ENCODE results near the gene NRG2. TPM values are rescaled to one million over a fixed set of nuclear protein-coding genes. Genes with fewer than 3 reads are reported as not detected.

Gene NRG2
- total RNA-seq, 3 donors from 2014 or later (not counting 1 experiment from before 2014, with no cell fraction given), result 0.21 to 0.50 (median 0.40) TPM

DNA sequence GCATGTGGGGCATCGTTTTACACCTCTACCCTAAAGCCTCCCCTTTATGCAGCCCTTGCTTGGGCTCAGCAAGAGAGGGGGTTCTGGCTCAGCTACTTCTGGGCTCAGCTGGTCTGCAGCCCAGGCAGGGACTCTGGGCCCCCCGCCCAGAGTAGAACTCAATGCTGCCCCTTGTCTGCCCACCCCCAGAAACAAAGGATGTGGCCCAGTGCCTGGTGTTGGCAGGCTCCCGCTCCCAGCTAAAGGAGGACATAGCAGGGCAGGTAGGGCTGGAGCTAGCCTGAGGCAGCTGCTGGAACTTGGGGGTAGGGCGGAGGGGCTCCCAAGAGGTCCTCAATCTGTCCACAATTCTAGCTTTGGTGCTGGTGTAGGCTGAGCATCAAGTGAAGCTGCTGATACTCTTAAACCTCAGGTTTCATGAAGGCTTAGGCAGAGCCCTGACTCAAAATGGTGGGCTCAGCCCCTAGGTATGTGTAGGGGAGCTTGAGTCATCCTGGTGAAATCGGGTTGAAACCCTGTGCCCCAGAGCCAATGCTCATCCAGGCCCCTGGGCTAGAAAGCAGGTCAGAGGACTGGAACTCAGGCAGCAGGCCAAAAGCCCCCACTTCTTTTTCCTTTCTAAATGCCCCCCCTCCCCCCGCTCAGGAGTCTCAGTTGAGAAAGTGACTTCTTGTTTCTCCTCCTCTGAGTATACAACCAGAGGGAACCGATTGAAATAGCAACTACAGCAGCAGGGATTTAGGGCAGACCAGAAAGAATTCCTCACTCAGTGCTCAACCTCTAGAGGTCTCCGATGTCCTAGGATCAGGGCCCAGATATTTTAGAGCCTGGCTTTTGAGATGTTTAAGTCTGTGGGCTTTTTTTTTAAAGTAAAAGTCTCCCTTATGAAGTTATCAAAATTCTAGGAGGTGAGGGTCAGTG lies 236.1 kb downstream of the NRG2 start:
- no peaks in the 10 kb centered on the region for H3K9me3 Mint-ChIP-seq
- no peak overlapping the region for H3K27ac Mint-ChIP-seq
- H3K36me3 Mint-ChIP-seq, result no peaks in the 10 kb centered on the region
- Histone ChIP-seq H3K4me3 (ENCODE audit: low read length) (no peak overlapping the region), H3K4me1 (ENCODE audit: control insufficient read depth, insufficient read depth, low read length) (no peaks in the 10 kb centered on the region), H3K36me3 (ENCODE audit: control insufficient read depth, insufficient read depth, low read length) (no peaks in the 10 kb centered on the region), H3K9me3 (ENCODE audit: control insufficient read depth, insufficient read depth, low read length) (no peaks in the 10 kb centered on the region), H3K27ac (ENCODE audit: low read length) (no peak overlapping the region), H3K27me3 (ENCODE audit: control insufficient read depth, insufficient read depth, low read length) (peaks cover 2% of the 10 kb centered on the region)
- WGBS (ENCODE audit: insufficient coverage), result 67% methylated on average over 7 of the region's 8 CpGs
- no peak for DNase-seq
- intact Hi-C loops (cut with micrococcal nuclease), result no loop called here
- H3K4me1 Mint-ChIP-seq, result no peaks in the 10 kb centered on the region
- ATAC-seq, result no peak
- H3K27me3 Mint-ChIP-seq (ENCODE audit: low read depth in 2 of 2), result peaks cover 3 to 5% of the 10 kb centered on the region in 2 donors
- TF ChIP-seq, protein P1, sequence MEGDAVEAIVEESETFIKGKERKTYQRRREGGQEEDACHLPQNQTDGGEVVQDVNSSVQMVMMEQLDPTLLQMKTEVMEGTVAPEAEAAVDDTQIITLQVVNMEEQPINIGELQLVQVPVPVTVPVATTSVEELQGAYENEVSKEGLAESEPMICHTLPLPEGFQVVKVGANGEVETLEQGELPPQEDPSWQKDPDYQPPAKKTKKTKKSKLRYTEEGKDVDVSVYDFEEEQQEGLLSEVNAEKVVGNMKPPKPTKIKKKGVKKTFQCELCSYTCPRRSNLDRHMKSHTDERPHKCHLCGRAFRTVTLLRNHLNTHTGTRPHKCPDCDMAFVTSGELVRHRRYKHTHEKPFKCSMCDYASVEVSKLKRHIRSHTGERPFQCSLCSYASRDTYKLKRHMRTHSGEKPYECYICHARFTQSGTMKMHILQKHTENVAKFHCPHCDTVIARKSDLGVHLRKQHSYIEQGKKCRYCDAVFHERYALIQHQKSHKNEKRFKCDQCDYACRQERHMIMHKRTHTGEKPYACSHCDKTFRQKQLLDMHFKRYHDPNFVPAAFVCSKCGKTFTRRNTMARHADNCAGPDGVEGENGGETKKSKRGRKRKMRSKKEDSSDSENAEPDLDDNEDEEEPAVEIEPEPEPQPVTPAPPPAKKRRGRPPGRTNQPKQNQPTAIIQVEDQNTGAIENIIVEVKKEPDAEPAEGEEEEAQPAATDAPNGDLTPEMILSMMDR (IDR thresholded peaks at IDR 0.05), result no peak
- no peak overlapping the region for H3K4me3 Mint-ChIP-seq

DNA sequence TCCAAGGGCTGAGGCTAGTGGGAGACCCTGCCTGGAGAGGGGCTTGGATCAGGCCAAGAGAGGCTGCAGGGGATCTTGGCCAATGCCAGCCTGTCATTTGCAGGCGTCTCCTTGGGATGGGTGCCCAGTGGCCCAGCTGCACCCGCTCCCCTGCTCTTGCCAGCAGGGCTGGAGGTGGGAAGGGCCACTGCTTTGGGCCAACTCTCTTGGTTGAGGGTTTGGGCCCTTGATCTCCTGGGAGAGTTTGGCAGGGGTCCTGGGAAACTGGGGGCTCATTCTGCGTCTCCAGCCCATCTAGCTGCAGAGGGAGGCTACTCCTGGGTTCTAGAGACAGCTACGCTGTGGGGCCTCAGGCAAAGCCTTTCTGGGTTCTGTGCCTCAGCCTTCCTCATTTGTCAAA lies 237.0 kb downstream of the NRG2 start:
- H3K9me3 Mint-ChIP-seq, result no peaks in the 10 kb centered on the region
- ATAC-seq (no peak), DNase-seq (no peak)
- no peak overlapping the region for H3K4me3 Mint-ChIP-seq
- H3K27ac ChIP-seq (ENCODE audit: low read length), result no peak overlapping the region
- 85% methylated on average over 4 of the region's 4 CpGs for WGBS (ENCODE audit: insufficient coverage)
- no peaks in the 10 kb centered on the region for H3K4me1 Mint-ChIP-seq
- H3K4me3 ChIP-seq (ENCODE audit: low read length), result no peak overlapping the region
- no peak overlapping the region for H3K27ac Mint-ChIP-seq
- no peaks in the 10 kb centered on the region for H3K4me1 ChIP-seq (ENCODE audit: control insufficient read depth, insufficient read depth, low read length)
- TF ChIP-seq, protein P1 (IDR thresholded peaks at IDR 0.05), result no peak
- no peaks in the 10 kb centered on the region for H3K36me3 Mint-ChIP-seq
- intact Hi-C loops (cut with micrococcal nuclease), result no loop called here
- H3K36me3 ChIP-seq (ENCODE audit: control insufficient read depth, insufficient read depth, low read length), result no peaks in the 10 kb centered on the region
- H3K27me3 Mint-ChIP-seq (ENCODE audit: low read depth in 2 of 2), result peaks cover 11 to 14% of the 10 kb centered on the region in 2 donors
- H3K9me3 ChIP-seq (ENCODE audit: control insufficient read depth, insufficient read depth, low read length), result no peaks in the 10 kb centered on the region
- H3K27me3 ChIP-seq (ENCODE audit: control insufficient read depth, insufficient read depth, low read length), result peaks cover 2% of the 10 kb centered on the region

DNA sequence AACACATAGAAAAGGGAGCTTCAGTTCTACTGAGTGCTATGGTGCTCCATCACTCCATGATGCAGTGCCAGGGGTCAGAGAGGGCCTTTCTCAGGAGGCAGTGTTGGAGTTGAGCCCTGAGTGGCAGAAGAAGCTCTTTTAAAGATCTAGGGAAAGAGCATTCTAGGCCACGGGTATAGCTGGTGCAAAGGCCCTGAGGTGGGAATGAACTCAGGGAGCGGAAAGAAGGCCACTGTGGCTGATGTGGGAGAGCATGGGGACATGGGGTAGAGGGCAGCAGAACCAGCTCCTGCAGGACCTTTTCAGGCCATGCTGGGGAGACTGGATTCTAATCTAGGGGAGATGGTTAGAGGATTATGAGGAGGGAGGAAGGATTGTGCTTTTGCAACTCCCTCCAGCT lies 237.6 kb downstream of the NRG2 start:
- H3K9me3 ChIP-seq (ENCODE audit: control insufficient read depth, insufficient read depth, low read length), result no peaks in the 10 kb centered on the region
- no peak overlapping the region for H3K27ac ChIP-seq (ENCODE audit: low read length)
- peaks cover 14 to 16% of the 10 kb centered on the region in 2 donors for H3K27me3 Mint-ChIP-seq (ENCODE audit: low read depth in 2 of 2)
- TF ChIP-seq, protein P1 (IDR thresholded peaks at IDR 0.05), result no peak
- ATAC-seq, result no peak
- no peak for DNase-seq
- no peak overlapping the region for H3K27ac Mint-ChIP-seq
- WGBS (ENCODE audit: insufficient coverage), result 89% methylated on average over 2 of the region's 2 CpGs
- no peak overlapping the region for H3K4me3 Mint-ChIP-seq
- no peaks in the 10 kb centered on the region for H3K9me3 Mint-ChIP-seq
- peaks cover 2% of the 10 kb centered on the region for H3K27me3 ChIP-seq (ENCODE audit: control insufficient read depth, insufficient read depth, low read length)
- no peaks in the 10 kb centered on the region for H3K4me1 ChIP-seq (ENCODE audit: control insufficient read depth, insufficient read depth, low read length)
- H3K36me3 ChIP-seq (ENCODE audit: control insufficient read depth, insufficient read depth, low read length), result no peaks in the 10 kb centered on the region
- H3K36me3 Mint-ChIP-seq, result no peaks in the 10 kb centered on the region
- H3K4me3 ChIP-seq (ENCODE audit: low read length), result no peak overlapping the region
- no peaks in the 10 kb centered on the region for H3K4me1 Mint-ChIP-seq
- intact Hi-C loops (cut with micrococcal nuclease), result no loop called here
